Left ventricle myocardium superior (tissue), 1 donor: ENCODE results near the gene MED15. TPM values are rescaled to one million over a fixed set of nuclear protein-coding genes. Genes with fewer than 3 reads are reported as not detected.

Experiments
- ATAC-seq: fragments of 200-7000 bp; cut with Tn5 transposase; one replicate; pipeline ENCODE4 v1.9.1; 2020; ENCODE audit warnings: mild to moderate bottlenecking, moderate library complexity
- DNase-seq: peaks from one replicate; pipeline ENCODE4 v3.0.0-alpha.2; 2020
- intact Hi-C: fragments of 100-400 bp; cut with micrococcal nuclease; formaldehyde crosslinking; loops from one replicate; pipeline ENCODE4 v1.11.0; 2022
- total RNA-seq: library from RNA; stranded (reverse); fragmentation: NEBNext Ultra II Directional; extraction: Animal tissue kit (Norgen Biotek cat#: 25700); gene quantifications from one replicate; pipeline ENCODE4 v1.2.1, GENCODE V29; 2021
- donor health status: DM: no; HTN: yes; CAD: no; lungs with severe emphysema.

MED15 gene
- total RNA-seq, 1 donor from 2014 or later = 51.0 TPM

- DNase-seq = no peak
- ATAC-seq = no peak
- intact Hi-C loops = no loop called here
These were observed 38.5 kb downstream of the MED15 start for GRCh38 chr22:20545681-20546521.

- DNase-seq (no peak), ATAC-seq (no peak)
- intact Hi-C loops = no loop called here
These were observed 39.1 kb downstream of the MED15 start for GRCh38 chr22:20546541-20546950.

GRCh38 chr22:20547029-20547428, 39.6 kb downstream of the MED15 start:
- no peak for DNase-seq
- intact Hi-C loops = no loop called here
- ATAC-seq = no peak

- ATAC-seq = no peak
- DNase-seq = no peak
- intact Hi-C loops = no loop called here
These were observed 41.4 kb downstream of the MED15 start for GRCh38 chr22:20548806-20549205.

- DNase-seq (no peak), ATAC-seq (no peak)
- intact Hi-C loops = no loop called here
These were observed 41.9 kb downstream of the MED15 start for GRCh38 chr22:20549232-20549841.

- intact Hi-C loops = loop anchor here (10.0 kb wide), 1 partner anchor 45 kb away; the partner anchor contains the start of gene MED15
- ATAC-seq (no peak), DNase-seq (no peak)
These were observed 42.8 kb downstream of the MED15 start for GRCh38 chr22:20550057-20550817.

GRCh38 chr22:20550851-20551744, 43.7 kb downstream of the MED15 start:
- intact Hi-C loops = loop anchor here (10.0 kb wide), 1 partner anchor 46 kb away; the partner anchor contains the start of gene MED15
- DNase-seq = peak; percentile 61
- peak; percentile 18 for ATAC-seq

- ATAC-seq (peak; percentile 42), DNase-seq (peak; percentile 62)
- intact Hi-C loops = loop anchor here (10.0 kb wide), 1 partner anchor 47 kb away; the partner anchor contains the start of gene MED15
These were observed 44.5 kb downstream of the MED15 start for GRCh38 chr22:20551805-20552442.

GRCh38 chr22:20552443-20553401, 45.3 kb downstream of the MED15 start:
- intact Hi-C loops = loop anchor here (10.0 kb wide), 1 partner anchor 48 kb away; the partner anchor contains the start of gene MED15
- DNase-seq (peak; percentile 93), ATAC-seq (peak; percentile 91)

GRCh38 chr22:20553947-20554741, 46.7 kb downstream of the MED15 start:
- DNase-seq = peak; percentile 45
- intact Hi-C loops = loop anchor here (10.0 kb wide), 1 partner anchor 49 kb away; the partner anchor contains the start of gene MED15
- no peak for ATAC-seq

- intact Hi-C loops = loop anchor here (10.0 kb wide), 1 partner anchor 50 kb away; the partner anchor contains the start of gene MED15
- no peak for ATAC-seq
- no peak for DNase-seq
These were observed 47.4 kb downstream of the MED15 start for GRCh38 chr22:20554824-20555223.

- intact Hi-C loops = loop anchor here (10.0 kb wide), 1 partner anchor 54 kb away; the partner anchor contains the start of gene MED15
These were observed 51.1 kb downstream of the MED15 start for GRCh38 chr22:20558534-20558933.

GRCh38 chr22:20559174-20559760, 51.9 kb downstream of the MED15 start:
- no peak for DNase-seq
- intact Hi-C loops = loop anchor here (10.0 kb wide), 1 partner anchor 54 kb away; the partner anchor contains the start of gene MED15
- ATAC-seq = no peak

More at GRCh38 chr22:20558534-20558933, 51.1 kb downstream of the MED15 start:
- DNase-seq (no peak), ATAC-seq (no peak)

- DNase-seq (no peak), ATAC-seq (no peak)
- intact Hi-C loops = no loop called here
These were observed 53.3 kb downstream of the MED15 start for GRCh38 chr22:20560716-20561115.

GRCh38 chr22:20561882-20562281, 54.5 kb downstream of the MED15 start:
- DNase-seq = no peak
- ATAC-seq = no peak
- intact Hi-C loops = no loop called here
